ENCODE results near the gene NINL.
A peak's percentile ranks its signal among the peaks of the same experiment; 100 is the strongest.

Gene NINL

GRCh38 chr20:25460566-25461280 is 124.6 kb downstream of the NINL start:
- no peak for DNase-seq

GRCh38 chr20:25459916-25460535 is 125.3 kb downstream of the NINL start:
- no peak for DNase-seq

DNA sequence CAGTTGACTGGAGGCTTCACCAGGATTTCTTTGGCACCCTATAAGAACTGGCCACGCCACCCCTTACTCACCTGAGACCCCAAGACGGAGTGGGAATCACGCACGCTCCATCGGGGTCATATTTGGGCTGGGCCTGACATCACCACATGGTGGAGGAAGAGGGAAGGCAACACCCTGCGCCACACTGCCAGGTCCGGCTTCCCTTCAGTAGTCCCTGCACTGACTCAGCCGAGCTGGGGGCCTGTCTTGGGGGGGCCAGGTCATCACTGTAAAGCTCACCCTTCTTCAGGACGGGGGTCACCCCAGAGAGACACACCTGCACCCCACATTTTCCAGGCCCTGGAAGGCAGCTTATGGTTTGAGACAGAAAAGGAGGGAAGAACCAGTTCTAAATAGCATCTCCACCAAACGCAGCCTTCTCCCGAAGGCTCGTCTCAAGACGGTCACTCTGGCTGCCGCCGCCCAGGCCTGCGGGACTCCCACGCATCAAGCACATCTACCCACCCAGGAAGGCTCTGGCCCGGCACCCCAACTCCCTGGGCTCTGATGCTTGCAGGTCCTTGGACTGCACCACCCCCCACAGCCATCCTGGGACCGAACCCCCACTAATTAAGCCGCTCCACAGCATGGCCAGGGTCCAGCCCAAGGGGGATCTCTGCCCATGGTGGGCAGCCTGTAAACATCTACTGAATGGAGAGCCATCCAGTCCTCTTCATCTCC is 126.1 kb downstream of the NINL start:
- no peak for DNase-seq

DNA sequence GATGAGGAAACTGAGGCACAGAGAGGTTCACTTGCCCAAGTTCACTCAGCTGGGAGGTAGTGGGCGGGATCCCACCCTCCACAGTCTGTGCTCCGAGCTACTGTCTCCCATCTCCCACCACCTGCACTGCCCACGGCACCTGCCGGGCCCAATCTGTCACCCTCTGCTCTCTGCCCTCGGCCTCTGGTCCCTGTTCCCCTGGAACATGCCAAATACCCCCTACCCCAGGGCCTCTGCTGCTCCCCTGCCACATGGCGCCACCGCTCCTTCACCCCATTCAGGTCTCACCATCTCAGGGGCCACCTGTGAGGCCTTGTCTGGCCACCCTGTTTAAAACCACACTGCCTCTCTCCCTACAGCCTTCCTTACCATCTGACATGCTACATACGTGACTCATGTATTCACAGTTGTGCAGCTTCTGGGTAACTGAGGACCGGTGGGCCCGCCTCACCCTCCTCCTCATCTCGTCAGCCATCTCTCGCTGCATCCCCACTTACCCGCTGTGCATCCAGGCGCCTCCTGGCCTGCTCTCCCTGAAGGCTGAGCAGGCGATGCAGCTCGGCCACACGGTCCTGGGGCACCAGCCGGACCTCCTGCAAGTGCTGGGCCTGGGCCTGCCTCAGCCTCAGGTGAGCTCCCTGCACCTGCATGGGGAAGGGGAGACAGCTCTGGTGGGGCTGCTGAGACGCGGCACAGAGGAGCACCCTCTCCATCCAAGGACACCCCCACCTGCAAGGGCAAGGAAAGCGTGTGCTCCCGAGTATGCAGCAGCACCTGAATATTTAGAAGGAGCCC is 127.2 kb downstream of the NINL start:
- no peak for DNase-seq

DNA sequence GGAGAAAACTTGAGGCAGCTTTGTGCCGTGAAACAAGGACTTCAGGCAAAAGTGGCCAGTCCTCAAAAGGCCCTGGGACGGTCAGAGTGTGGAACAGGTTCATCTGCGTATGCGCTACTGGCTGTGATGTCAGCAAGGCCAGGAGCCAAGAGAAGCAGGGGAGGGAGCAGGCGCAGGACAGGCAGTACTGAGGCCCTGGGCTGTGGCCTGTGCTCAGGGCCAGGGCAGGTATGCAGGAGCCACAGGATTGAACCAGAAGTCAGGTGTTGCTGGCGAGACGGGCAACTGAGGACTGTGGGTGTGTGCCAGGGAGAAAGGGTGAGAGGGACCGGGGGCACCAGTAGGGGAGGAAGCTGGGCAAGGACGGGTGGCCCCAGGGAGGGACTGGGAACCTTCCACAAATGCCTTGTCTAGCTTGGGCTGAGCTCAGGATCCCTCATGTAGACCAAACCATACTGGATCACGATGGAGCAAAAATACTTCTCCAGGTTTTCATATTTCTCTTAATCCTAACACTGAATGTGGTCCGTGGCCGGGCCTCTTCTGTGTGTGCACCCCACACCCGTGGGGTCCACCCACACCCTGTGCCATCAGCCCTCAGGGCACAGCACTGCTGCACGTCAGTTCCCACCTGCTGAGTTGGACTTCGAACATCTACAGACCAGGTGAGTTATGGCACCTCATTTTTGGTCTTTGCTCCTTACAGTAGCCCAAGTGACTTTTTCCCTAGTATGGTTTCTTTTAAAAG is 131.0 kb downstream of the NINL start:
- no peak for DNase-seq

DNA sequence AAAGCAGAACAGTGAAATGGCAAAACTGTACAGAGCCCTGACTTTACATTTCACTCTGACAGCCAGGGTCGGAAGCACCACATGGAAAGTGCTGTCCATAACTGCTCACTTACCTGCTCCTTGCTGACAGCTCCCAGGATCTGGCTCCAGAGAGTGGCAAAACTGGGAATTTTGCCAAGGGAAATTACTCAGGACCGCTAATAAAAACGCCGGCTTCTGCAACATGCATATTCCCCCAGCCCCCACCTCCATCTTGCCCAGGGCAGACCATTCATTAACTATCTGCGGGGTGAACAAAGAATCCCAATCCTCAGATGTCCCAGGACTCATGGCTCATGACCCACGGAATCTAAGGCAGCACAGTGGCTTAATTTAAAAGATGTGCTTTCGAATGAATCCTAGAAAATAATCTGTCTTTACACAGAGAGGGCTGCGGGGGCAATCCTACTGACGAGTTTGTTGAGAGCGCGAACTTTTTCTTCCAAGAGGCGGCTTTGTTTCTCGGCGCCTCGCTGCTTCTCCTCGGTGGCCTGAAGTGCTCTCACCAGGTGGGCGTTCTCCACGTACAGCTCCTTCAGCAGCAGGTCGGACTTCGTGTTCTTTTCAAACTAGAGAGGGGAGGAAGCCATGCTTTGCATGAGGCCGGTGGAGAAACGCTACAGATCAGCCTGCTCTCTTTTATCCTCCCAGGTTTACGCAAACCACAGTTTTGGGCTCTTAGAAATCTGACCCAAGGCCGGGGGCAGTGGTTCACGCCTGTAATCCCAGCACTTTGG is 132.1 kb downstream of the NINL start:
- DNase-seq = no peak

DNA sequence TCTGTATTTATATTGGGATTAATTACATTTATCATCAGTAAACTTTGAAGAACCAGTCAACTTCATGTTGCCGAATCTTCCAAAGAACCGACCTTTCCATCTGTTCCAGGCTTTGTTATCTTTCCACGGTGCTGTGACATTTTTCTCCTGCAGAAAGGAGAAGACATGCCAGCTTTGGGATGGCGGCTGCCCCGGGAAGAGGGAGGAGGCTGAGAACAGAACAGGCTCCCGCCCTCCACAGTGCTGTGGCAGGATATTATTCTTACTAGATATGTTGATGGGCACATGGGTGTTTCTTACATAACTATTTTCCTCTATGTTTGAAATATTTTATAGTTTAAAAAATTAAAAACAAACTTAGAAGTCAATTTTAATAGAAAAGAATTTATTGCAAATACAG is 133.0 kb downstream of the NINL start:
- DNase-seq = no peak

- no peak for DNase-seq
Observed at GRCh38 chr20:25447671-25448070, 137.7 kb downstream of the NINL start.

- DNase-seq = no peak
Observed at GRCh38 chr20:25444556-25444955, 140.8 kb downstream of the NINL start.

GRCh38 chr20:25439328-25439727 is 146.0 kb downstream of the NINL start:
- peak; percentile 78 for DNase-seq

DNA sequence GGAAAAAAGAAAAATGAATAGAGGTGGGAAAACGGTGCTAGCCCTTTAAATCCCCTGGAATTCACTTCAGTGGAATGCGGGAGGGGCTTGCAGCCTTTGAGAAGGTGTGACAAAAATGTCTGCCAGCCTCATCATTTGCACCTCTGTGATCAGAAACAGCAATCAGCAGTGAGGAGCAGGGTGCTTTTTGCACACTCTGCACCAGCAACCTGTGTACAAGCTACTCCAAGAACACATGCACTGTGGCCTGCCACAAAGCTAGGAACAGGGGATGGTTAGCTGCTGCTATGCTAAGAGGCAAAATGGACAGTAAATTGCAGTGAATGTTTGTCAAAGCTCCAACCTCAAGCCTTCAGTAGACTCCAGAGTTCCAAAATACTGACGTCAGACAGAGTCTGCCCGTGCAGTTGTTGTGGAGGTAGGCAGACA is 148.2 kb downstream of the NINL start:
- no peak for DNase-seq

DNA sequence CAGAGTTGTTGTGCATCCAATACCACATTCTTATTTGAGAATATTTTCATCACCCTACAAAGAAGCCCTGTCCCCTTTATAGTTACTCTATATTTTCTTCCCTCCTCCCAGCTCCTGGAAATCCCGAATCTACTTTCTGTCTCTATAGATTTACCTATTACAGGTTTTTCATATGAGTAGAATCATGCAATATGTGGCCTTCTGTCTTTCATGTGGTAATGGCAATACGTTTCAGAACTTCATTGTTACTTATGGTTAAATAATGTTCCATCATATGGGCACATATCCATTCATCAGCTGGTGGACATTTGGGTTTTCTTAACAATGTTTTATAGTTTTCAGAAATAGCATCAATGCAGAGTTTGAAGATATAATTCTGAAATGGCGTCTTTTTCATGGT is 160.8 kb downstream of the NINL start:
- no peak for DNase-seq

DNA sequence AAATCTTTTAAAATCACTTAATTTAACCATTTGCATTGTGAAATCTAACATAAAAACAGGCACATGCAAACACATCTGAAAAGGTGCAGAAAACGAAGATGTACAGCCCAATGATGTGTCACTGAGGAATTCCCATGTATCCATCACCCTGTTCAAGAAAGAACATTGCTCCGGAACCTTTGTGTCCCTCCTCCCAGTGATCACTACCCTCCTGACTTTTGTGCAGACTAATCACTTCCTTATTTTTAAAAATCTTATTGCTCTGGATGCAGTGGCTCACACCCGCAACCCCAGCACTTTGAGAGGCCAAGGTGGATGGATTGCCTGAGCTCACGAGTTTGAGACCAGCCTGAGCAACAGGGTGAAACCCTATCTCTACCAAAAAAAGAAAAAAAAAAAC is 163.3 kb downstream of the NINL start:
- no peak for DNase-seq

DNA sequence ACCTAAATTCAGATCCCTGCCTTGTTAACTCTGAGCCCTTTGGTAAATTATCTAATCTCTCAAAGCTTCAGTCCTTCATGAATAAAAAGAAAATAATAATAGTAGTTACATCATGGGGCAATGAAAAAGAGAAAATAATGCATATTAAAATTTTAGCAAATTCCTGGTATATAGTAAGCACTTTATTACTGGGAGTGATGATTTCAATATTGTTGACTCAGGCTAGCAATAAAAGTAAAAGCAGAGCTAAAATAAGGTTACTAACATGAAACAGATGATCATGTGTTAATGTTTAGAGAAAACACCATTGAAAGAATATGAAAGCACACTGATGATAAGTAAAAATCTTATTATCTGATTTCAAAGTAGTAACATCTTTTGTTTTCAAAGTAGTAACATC is 164.2 kb downstream of the NINL start:
- no peak for DNase-seq

DNA sequence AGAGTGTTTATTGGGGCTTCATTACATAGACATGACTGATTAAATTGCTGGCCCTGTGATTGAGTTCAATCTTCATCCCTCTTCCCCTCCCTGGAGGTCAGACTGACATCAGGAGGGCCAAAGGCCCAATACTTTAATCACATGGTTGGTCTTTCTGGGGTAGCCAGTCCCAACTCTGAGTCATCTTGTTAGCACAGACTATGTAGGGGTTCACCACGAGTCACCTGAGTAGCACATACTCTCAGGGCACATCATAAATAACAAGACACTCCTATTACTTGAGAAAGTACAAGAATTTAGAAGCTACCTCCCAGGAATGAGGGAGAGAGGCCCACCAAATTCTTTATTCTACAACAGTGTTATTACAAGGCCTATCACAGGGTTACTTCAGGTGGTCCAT is 166.6 kb downstream of the NINL start:
- DNase-seq = no peak

DNA sequence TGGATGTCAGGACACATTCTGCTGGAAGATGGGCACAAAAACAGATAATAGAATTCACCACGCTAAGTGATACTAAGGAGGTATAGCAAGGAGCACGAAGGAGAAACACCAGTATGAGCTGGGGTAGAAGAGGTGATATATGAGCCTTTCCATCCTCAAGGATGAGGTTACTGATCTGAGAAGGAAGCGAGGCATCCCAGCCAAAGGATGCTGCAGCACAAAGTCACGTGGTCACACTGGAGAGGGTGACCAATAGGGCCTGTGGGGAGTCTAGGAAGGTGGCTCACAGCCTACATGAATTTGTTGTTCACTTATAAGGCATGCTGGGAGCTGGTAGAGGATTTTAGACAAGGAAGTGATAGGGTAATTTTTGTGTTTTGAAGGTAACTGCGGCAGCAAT is 176.4 kb downstream of the NINL start:
- no peak for DNase-seq

GRCh38 chr20:25408170-25408547 is 177.2 kb downstream of the NINL start:
- DNase-seq = no peak

DNA sequence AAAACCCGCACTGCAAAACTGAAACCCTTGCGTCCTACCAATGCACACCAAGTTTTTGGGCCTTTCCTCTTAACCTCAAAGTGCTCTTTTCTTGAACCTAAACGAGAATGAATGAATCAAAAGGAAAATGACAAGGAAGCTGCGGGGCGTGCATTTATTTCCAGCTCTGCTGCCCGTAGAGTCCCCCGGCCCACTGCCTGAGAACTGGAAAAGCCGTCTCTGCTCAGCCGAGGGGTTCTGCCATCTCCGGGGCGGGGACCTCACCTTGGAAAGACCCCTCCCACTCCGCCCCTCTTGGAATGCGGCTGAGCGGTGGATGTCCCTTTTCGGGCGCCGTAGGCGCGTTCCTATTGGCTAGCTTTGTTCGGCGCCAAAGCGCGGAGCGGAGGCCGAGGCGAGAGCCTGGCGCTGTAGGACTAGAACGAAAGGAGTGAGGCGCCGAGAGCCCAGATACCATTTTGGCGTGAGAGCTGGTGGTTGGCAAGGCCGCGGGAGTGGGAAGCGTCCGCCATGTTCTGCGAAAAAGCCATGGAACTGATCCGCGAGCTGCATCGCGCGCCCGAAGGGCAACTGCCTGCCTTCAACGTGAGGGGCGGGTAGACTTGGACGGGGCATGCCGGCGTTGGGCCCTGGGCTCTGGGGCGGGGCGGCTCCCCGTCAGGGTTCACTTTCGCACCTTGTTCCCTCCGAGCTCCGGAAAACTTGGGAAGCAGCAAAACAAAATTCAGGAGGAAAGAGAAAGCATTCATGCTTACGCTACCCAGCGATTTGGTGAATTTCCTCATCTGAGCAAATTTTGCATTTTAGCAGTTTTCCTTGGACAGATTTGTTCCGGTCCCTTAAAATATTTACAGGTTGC is 177.8 kb downstream of the NINL start, which contains the start of gene GINS1:
Gene GINS1 (plus strand): TSS at position 363 of the 859 bp plus-strand sequence. CDS start 148 bp downstream, at position 511.
- DNase-seq = peak; percentile 77

All from MV-4-11 (cell line).